A673 (cell line): ENCODE results near the gene CXorf66.

Experiments used
- CTCF ChIP-seq: fragments of 300-800, 200-600 bp; sonication (generic); conservative IDR thresholded peaks from 2 replicates; pipeline ENCODE4 v1.5.1; 2017; ENCODE audit warnings: low read depth, mild to moderate bottlenecking, antibody characterized with exemption, low read length, moderate library complexity, mixed read lengths
- EZH2 ChIP-seq: fragments of 200-600 bp; sonication (generic); IDR thresholded peaks from 2 replicates; pipeline ENCODE4 v1.6.1; 2017; ENCODE audit warnings: borderline replicate concordance, low read depth, mild to moderate bottlenecking, mixed read lengths, antibody characterized with exemption, low read length; ENCODE audit not compliant: poor library complexity, severe bottlenecking

- TF ChIP-seq CTCF (no peak), EZH2 (no peak)
Observed at GRCh38 chrX:139965421-139965820, at the start of gene CXorf66.
